NCI-H1417 (cell line): Measurements from ENCODE around the gene MRPS30.
"Not testable (repeated sequence)": the region's sequence is repeated elsewhere in the genome, so short reads cannot be mapped to it uniquely, and the experiment has no call there.

Experiments used
- DNase-seq, 3 experiments: peaks; one replicate each; lab custom pipeline; 2025; lab: John Stamatoyannopoulos, UW

Gene MRPS30

DNA sequence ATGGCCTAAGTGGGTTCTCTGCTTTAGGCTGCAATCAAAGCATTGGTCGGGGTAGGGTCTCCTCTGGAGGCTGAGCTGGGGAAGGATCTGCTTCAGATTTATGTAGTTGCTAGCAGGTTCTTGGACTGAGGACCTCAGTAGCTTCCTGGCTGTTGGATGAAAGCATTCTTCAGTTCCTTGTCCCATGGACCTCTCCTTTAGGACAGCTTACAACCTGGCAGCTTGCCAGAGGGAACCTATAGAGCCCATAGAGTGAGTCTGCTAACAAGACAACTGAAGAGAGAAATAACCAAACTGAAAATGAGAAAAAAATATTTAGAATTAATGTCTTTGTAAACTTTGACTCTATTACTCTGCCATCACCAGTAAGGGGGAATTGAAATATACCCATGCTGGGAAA is 12.4 kb downstream of the MRPS30 start:
- peak in 1 of 3 experiments; percentile 7 for DNase-seq

DNA sequence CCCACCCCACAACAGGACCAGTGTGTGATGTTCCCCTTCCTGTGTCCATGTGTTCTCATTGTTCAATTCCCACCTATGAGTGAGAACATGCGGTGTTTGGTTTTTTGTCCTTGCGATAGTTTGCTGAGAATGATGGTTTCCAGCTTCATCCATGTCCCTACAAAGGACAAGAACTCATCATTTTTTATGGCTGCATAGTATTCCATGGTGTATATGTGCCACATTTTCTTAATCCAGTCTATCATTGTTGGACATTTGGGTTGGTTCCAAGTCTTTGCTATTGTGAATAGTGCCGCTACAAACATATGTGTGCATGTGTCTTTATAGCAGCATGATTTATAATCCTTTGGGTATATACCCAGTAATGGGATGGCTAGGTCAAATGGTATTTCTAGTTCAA is 15.9 kb downstream of the MRPS30 start:
- DNase-seq, result not testable (repeated sequence)

DNA sequence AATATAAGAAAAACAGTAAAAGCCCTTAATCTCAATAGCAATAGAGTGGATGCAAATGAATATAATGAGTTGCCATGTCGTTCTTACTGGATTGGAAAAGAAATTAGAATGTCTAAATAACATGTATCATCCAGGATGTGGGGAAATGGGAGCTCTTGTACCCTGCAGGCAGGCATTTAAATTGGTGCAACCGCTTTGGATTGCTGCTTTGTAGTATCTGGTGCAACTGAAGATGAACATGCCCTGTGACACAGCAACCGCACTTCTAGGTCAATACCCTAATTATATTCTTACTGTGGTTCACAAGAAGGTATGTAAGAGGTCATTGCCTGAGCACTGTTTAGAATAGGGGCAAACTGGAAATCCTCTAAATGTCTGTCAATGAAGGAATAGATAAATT is 18.9 kb downstream of the MRPS30 start:
- DNase-seq, result no peak

DNA sequence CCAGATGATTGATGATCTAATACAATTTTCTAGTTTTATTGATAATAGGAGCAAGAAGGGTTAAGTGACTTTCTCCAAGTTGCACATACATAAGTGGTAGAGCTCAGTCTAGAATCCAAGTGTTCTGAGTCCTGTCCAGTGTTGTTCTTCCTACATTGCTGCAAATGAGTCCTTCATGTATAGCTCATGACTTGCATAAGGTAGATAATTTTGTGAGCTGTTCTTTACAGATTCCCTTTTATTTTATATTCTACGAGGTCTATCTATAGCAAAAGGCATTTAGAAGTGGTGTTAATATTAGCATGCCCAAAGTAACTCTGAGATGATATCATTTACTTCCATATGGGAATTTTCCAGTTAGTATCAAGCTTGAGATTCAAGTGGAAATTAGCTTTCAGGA is 20.0 kb downstream of the MRPS30 start:
- no peak for DNase-seq

DNA sequence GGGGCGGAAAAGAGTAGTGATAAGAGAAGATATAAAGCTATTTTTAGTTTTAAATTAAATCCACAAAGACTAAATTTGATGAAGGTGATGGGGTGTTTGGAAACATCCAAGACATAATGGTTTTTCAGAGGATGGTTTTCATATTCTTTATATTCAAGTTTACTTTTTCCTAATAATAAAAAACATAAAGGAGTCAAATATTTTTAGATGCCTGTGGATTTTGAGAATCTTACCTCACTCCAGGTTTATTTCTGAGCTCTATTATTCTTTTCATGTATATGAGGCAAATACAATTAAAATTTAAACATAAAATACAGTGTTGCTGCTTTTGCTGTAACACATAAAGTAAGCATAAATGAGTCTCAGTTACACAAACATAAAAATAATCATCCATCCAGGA is 22.2 kb downstream of the MRPS30 start:
- DNase-seq, result no peak

DNA sequence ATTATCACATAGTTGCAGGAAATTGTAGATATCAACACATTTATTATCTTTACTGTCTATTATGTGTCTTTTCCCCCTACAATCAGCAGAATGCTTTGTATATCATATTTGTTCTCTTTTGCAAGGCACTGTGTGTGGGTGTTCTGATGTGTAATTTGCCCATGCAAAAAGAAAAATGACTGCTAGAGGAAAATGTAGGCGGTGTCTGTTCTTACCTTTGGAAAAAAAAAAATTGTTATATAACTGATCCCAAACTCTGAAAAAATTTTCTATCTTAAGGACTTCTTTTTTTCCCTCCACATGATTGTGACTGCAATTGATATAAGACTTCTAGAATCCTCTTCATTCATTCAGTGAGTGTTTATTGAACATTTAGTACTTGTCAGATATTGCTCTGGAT is 24.5 kb downstream of the MRPS30 start:
- DNase-seq, result no peak

DNA sequence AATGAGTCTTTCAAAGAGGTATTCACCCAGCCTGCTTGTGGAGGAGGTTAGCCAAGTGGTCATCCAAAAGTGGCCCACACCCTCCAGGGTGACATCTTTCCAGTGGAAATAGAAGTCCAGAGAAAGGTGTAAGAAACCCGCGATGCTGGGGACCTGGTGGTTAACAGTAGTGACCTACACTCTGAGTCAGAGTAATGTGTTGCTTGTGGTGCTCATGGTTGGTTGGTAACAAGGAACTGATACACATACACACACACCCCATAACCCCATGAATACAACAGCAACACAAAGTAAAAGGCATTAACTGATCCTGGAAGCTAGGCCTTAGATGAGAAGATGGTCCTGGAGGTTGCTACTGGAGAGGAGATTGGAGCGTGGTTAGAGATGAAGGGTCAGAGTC is 26.9 kb downstream of the MRPS30 start:
- no peak for DNase-seq

DNA sequence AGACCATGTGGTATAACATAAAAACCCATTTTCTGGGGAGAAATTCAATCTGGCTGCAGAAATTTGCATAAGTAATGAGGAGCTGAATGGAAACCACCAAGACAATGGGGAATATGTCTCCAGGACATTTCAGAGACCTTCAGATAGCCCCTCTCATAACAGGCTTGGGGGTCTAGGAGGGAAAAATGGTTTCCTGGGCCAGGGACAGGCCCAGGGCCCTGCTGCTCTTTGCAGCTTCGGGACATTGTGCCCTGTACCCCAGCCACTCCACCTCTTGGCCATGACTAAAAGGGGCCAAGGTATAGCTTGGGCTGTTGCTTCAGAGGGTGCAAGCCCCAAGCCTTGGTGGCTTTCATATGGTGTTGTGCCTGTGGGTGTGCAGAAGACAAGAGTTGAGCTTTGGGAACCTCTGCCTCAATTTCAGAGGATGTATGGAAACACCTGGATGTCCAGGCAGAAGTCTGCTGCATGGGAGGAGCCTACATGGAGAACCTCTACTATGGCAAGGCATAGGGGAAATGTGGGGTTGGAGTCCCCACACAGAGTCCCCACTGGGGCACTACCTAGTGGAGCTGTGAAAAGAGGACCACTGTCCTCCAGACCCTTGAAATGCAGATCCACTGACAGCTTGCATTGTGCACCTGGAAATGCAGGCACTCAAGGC is 30.4 kb downstream of the MRPS30 start:
- no peak for DNase-seq

DNA sequence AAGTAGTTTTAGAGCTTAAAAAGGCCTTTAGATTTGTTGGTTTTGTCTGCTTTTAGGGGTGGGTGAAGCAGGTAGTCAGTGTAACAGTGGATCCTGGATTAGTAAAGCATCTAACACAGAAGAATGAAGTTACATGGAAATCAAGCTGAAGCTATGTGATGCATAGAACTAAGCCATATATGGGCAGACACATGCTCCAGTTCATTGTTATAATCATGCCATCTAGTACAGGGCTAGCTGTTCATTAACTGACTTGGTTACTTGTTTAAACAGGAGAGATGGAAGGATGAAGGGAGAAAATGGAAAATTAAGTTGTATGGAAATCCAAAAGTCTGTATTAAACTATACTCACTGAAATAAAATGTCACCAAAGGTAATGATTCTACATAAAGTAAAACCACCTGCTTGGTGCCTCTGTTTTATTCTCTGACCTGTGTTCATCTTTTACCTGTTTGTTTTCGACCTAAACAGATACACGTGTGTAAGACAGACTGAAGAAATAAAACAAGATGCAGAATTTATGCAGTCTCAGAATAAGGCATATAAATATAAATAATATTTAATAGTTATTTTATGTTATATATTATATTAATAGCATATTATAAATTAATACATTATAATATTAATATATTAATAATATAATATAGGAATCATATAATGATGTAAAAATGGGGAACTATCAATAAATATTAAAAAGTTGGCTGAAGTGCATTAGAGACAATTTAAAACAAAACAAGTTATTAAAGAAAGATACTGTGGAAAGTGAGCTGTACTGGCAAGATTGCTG is 33.9 kb downstream of the MRPS30 start:
- peak in 1 of 3 experiments; percentile 7 for DNase-seq

DNA sequence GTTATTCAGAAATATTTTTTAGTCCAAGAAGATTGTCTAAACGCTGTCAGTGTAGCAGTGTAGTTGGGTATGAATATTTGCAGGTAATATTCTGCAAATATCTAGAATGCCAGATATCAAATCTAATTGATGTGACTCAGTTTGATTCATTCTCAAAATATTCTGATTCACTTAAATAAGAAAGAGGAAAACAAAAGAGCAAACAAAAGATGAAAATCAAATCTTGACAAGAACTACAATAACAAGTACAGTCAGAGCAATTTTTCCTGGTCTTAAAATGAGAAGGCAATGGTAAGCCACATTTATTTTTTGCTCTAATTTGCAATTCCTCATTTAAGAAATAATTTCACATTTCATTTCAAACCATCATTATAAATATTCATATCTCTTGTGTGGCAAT is 36.0 kb downstream of the MRPS30 start:
- DNase-seq, result no peak

DNA sequence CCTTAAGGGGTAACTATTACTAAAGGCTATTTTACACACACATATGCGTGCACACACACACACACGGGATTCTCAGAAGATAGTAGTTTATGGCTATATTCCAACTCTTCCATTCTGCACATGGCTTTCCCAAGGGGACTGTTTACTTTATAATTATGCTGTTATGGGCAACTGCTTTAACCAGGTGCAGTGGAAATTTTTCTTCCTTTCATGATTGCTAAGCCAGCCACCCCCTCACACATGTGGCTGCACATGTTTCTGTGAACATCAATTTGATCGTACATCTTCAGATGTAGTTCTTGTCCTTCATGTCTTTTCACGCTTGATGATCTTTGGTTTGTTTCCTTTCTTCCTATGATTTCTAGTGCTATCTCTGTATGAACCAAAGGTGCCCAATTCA is 37.0 kb downstream of the MRPS30 start:
- peak; percentile 65 to 92 (median 74) for DNase-seq

DNA sequence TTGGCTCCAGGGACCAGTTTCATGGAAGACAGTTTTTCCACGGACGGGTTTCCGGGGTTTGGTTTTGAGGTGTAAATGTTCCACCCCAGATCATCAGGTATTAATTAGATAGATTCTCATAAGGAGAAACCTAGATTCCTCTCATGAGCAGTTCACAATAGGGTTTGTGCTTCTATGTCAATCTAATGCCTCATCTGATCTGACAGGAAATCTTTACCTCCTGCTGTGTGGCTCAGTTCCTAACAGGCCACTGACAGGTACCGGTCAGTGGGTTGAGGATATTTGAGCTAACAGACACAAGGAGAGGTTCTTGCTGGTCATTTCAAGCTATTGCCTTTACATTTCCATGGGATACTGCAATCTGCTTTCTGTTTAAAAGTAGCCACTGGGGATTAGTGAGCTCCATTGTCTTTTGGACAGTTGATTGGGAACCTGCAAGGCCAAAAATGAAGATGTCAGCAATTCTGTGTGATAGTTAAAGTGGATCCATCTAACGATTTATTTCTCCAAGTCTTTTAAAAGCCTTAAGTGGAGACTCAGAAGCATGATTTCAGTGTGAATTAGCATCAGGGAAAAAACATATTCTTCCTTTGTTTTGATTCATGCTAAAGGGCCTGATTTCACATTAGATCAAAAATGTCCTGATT is 38.6 kb downstream of the MRPS30 start:
- DNase-seq, result peak in 1 of 3 experiments; percentile 37

DNA sequence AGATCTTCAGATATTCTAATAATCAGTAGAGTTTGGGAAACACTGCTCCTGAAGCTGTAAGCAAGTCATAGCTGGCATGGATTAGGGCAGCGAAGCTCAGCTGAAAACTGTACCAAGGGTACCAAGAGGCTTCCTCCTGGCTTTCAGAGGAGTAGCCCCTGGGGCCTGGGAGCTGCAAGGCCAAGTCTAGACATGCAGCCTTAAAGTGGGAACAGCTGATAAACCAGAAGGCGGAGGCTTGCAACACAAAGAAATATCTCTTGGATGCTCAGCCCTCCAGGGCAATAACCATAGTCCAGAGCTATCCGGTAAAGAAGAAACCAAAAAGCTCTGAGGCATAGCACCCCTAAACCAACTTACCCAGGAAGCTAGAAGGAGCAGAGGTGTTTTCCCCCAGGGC is 51.5 kb downstream of the MRPS30 start:
- DNase-seq, result no peak

DNA sequence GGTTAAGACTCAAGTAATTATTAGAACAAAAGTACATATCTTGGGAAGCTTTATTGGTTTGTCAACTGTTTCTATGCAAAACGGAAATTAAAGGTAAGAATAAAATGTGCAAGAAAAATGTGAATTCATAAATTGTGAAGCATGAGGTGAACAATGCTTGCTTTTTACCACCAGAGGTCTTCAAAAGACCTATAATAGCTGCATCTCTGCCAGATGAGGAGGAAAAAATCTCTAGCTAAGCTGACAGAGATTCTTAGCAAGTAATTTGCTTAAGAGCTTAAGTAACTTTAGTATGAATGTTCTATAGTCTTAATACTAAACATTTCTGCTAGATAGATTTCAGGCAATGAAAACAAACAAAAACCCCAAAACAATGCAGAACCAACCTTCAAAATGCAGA is 54.1 kb downstream of the MRPS30 start:
- peak in 1 of 3 experiments; percentile 44 for DNase-seq
